ENCODE measurements around the gene C4orf50.

Gene C4orf50

GRCh38 chr4:5877392-5877791, 140.8 kb downstream of the C4orf50 start:
- no peak overlapping the region for H3K27ac ChIP-seq (ENCODE audit: poor library complexity, severe bottlenecking)
- ATAC-seq (ENCODE audit: low read depth), result no peak

GRCh38 chr4:5874811-5875449, 143.3 kb downstream of the C4orf50 start:
- DNase-seq (ENCODE audit: low spot score), result no peak
- no peak for TF ChIP-seq CTCF (IDR thresholded peaks at IDR 0.05; ENCODE audit: poor library complexity, severe bottlenecking)
- Histone ChIP-seq H3K27ac (ENCODE audit: poor library complexity, severe bottlenecking) (no peak overlapping the region), H3K36me3 (ENCODE audit: low read depth) (no peaks in the 10 kb centered on the region), H3K9me3 (ENCODE audit: severe bottlenecking) (no peaks in the 10 kb centered on the region), H3K4me1 (ENCODE audit: insufficient read depth, poor library complexity, severe bottlenecking) (no peaks in the 10 kb centered on the region), H3K27me3 (ENCODE audit: insufficient read depth, poor library complexity, severe bottlenecking) (no peaks in the 10 kb centered on the region), H3K4me3 (ENCODE audit: severe bottlenecking) (no peak overlapping the region)
- no peak; the same call in 2 of the 3 replicates for ATAC-seq (ENCODE audit: low read depth)

More at GRCh38 chr4:5877392-5877791, 140.8 kb downstream of the C4orf50 start:
- no peak for DNase-seq (ENCODE audit: low spot score)
- TF ChIP-seq CTCF (IDR thresholded peaks at IDR 0.05; ENCODE audit: poor library complexity, severe bottlenecking), result no peak
- H3K36me3 ChIP-seq (ENCODE audit: low read depth), result no peaks in the 10 kb centered on the region
- no peak overlapping the region for H3K4me3 ChIP-seq (ENCODE audit: severe bottlenecking)
- H3K9me3 ChIP-seq (ENCODE audit: severe bottlenecking), result no peaks in the 10 kb centered on the region
- no peaks in the 10 kb centered on the region for H3K27me3 ChIP-seq (ENCODE audit: insufficient read depth, poor library complexity, severe bottlenecking)
- H3K4me1 ChIP-seq (ENCODE audit: insufficient read depth, poor library complexity, severe bottlenecking), result no peaks in the 10 kb centered on the region

- no peak for TF ChIP-seq CTCF (IDR thresholded peaks at IDR 0.05; ENCODE audit: poor library complexity, severe bottlenecking)
- Histone ChIP-seq H3K9me3 (ENCODE audit: severe bottlenecking) (no peaks in the 10 kb centered on the region), H3K4me1 (ENCODE audit: insufficient read depth, poor library complexity, severe bottlenecking) (no peaks in the 10 kb centered on the region), H3K27me3 (ENCODE audit: insufficient read depth, poor library complexity, severe bottlenecking) (peaks cover 20% of the 10 kb centered on the region), H3K36me3 (ENCODE audit: low read depth) (no peaks in the 10 kb centered on the region), H3K4me3 (ENCODE audit: severe bottlenecking) (no peak overlapping the region), H3K27ac (ENCODE audit: poor library complexity, severe bottlenecking) (no peak overlapping the region)
- DNase-seq (ENCODE audit: low spot score), result no peak
- ATAC-seq (ENCODE audit: low read depth), result no peak
These were observed 147.5 kb downstream of the C4orf50 start for GRCh38 chr4:5870701-5871100.

GRCh38 chr4:5869966-5870619, 148.1 kb downstream of the C4orf50 start:
- no peak for ATAC-seq (ENCODE audit: low read depth)

More at GRCh38 chr4:5869966-5870619, 148.1 kb downstream of the C4orf50 start:
- TF ChIP-seq CTCF (IDR thresholded peaks at IDR 0.05; ENCODE audit: poor library complexity, severe bottlenecking), result no peak
- no peaks in the 10 kb centered on the region for H3K9me3 ChIP-seq (ENCODE audit: severe bottlenecking)
- no peaks in the 10 kb centered on the region for H3K36me3 ChIP-seq (ENCODE audit: low read depth)
- DNase-seq (ENCODE audit: low spot score), result no peak
- peaks cover 20% of the 10 kb centered on the region for H3K27me3 ChIP-seq (ENCODE audit: insufficient read depth, poor library complexity, severe bottlenecking)
- no peak overlapping the region for H3K27ac ChIP-seq (ENCODE audit: poor library complexity, severe bottlenecking)
- no peaks in the 10 kb centered on the region for H3K4me1 ChIP-seq (ENCODE audit: insufficient read depth, poor library complexity, severe bottlenecking)
- no peak overlapping the region for H3K4me3 ChIP-seq (ENCODE audit: severe bottlenecking)
